Measurements from ENCODE around the gene IFT81.

DNA sequence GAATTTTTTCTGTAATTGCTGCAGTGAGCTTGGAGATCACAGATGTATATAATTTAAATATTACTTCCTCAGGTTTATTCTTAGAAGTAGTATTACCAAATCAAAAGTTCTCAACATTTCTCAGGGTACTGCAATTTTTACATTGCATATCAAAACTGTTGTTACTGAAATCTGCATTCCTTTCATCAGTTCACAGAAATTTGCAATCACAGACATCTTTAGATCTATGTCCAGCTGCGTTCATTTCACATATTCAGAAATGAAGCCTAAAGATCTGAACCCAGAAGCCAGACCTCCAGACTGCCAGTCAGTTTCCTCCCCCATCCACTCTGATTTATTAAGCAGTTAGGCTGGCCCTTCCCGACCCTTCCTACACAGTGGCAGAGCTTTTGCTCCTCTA lies 18.2 kb upstream of the IFT81 start:
- no peak for TF ChIP-seq POLR2A (IDR thresholded peaks at IDR 0.05)
- TF ChIP-seq, protein P1, sequence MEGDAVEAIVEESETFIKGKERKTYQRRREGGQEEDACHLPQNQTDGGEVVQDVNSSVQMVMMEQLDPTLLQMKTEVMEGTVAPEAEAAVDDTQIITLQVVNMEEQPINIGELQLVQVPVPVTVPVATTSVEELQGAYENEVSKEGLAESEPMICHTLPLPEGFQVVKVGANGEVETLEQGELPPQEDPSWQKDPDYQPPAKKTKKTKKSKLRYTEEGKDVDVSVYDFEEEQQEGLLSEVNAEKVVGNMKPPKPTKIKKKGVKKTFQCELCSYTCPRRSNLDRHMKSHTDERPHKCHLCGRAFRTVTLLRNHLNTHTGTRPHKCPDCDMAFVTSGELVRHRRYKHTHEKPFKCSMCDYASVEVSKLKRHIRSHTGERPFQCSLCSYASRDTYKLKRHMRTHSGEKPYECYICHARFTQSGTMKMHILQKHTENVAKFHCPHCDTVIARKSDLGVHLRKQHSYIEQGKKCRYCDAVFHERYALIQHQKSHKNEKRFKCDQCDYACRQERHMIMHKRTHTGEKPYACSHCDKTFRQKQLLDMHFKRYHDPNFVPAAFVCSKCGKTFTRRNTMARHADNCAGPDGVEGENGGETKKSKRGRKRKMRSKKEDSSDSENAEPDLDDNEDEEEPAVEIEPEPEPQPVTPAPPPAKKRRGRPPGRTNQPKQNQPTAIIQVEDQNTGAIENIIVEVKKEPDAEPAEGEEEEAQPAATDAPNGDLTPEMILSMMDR (IDR thresholded peaks at IDR 0.05) = no peak
